K562 (cell line): ENCODE measurements around the gene SLC35A2. TPM values are rescaled to one million over a fixed set of nuclear protein-coding genes. Genes with fewer than 3 reads are reported as not detected.

Experiments used
- ARHGAP35 ChIP-seq: fragments of 450-650 bp; IDR thresholded peaks from 2 replicates; pipeline ENCODE4 v1.6.1; 2018; ENCODE audit not compliant: partially characterized antibody
- CHD1 ChIP-seq: fragments of 200-600 bp; sonication (generic); IDR thresholded peaks from one replicate; pipeline ENCODE4 v1.6.1; 2012; ENCODE audit warnings: mild to moderate bottlenecking, moderate library complexity, low read length, inconsistent platforms
- DDX20 ChIP-seq: fragments of 450-650 bp; IDR thresholded peaks from 2 replicates; pipeline ENCODE4 v1.6.1; 2016; ENCODE audit warnings: missing genetic modification characterization, low read depth, mild to moderate bottlenecking, missing compliant biosample characterization, moderate library complexity
- E2F3 ChIP-seq: fragments of 250-450 bp; sonication (Bioruptor Pico); IDR thresholded peaks from 2 replicates; pipeline ENCODE4 v1.4.0; 2020; ENCODE audit warnings: mild to moderate bottlenecking
- EP300 ChIP-seq: IDR thresholded peaks from 2 replicates; pipeline ENCODE4 v1.6.1; 2012; ENCODE audit warnings: low read length, improper control_type of control experiment
- HMGN3 ChIP-seq: IDR thresholded peaks from 2 replicates; pipeline ENCODE4 v1.6.1; 2011; ENCODE audit warnings: borderline replicate concordance, low read depth, mild to moderate bottlenecking, mixed read lengths, low read length; ENCODE audit not compliant: insufficient read length; ENCODE audit errors: extremely low read depth
- JUND ChIP-seq, 2 experiments: IDR thresholded peaks; 2 replicates in 1 of 2; 3 replicates in 1 of 2; pipeline ENCODE4 v1.6.1; 2011; ENCODE audit warnings: borderline replicate concordance in 2 of 2, low read depth in 2 of 2, low read length in 2 of 2, improper control_type of control experiment in 1 of 2, missing biosample characterization in 1 of 2, missing genetic modification characterization in 1 of 2, missing genetic modification reagents in 1 of 2
- NFE2 ChIP-seq: IDR thresholded peaks from 2 replicates; pipeline ENCODE4 v1.6.1; 2014; ENCODE audit warnings: antibody characterized with exemption, low read depth
- POU5F1 ChIP-seq: fragments of 150-350 bp; IDR thresholded peaks from 2 replicates; pipeline ENCODE4 v1.6.1; 2014; ENCODE audit warnings: borderline replicate concordance, low read length, low read depth, mild to moderate bottlenecking; ENCODE audit not compliant: partially characterized antibody
- PRPF4 ChIP-seq: fragments of 200-400 bp; formaldehyde crosslinking; IDR thresholded peaks from one replicate; pipeline ENCODE4 v1.6.1; 2017; ENCODE audit warnings: low read length, low read depth, mild to moderate bottlenecking; ENCODE audit not compliant: insufficient read depth, poor library complexity, severe bottlenecking
- RBM25 ChIP-seq: fragments of 200-400 bp; formaldehyde crosslinking; IDR thresholded peaks from 2 replicates; pipeline ENCODE4 v1.6.1; 2018; ENCODE audit warnings: low read length, low read depth, moderate library complexity; ENCODE audit not compliant: severe bottlenecking
- RCOR1 ChIP-seq, 2 experiments: IDR thresholded peaks; 2 replicates each; pipeline ENCODE4 v1.6.1; 2012; ENCODE audit warnings: low read depth in 2 of 2, low read length in 2 of 2, borderline replicate concordance in 1 of 2, improper control_type of control experiment in 1 of 2
- RERE ChIP-seq: sonication (generic); formaldehyde crosslinking; IDR thresholded peaks from 2 replicates; pipeline ENCODE4 v1.8.0; 2023; ENCODE audit warnings: missing genetic modification reagents, mild to moderate bottlenecking, borderline replicate concordance
- ZNF140 ChIP-seq: fragments of 250-450 bp; sonication (Bioruptor Pico); IDR thresholded peaks from 2 replicates; pipeline ENCODE4 v1.8.0; 2021; ENCODE audit warnings: moderate library complexity, mild to moderate bottlenecking, inconsistent platforms
- ZNF143 ChIP-seq: sonication (generic); formaldehyde crosslinking; IDR thresholded peaks from 2 replicates; pipeline ENCODE4 v1.9.0; 2022; ENCODE audit warnings: mild to moderate bottlenecking, missing genetic modification reagents
- ZNF146 ChIP-seq: IDR thresholded peaks from one replicate; pipeline ENCODE4 v1.6.1; 2018; ENCODE audit warnings: missing compliant biosample characterization; ENCODE audit not compliant: unreplicated experiment
- ZNF354B ChIP-seq: fragments of 250-450 bp; sonication (Bioruptor Pico); IDR thresholded peaks from 2 replicates; pipeline ENCODE4 v1.4.0; 2020
- ZNF408 ChIP-seq: fragments of 250-450 bp; sonication (Bioruptor Pico); IDR thresholded peaks from 2 replicates; pipeline ENCODE4 v1.4.0; 2020; ENCODE audit warnings: low read depth, mild to moderate bottlenecking, moderate library complexity
- polyA plus RNA-seq, 8 experiments: library from polyadenylated mRNA; depleted of rRNA in 4 of 8; stranded (reverse) in 5 of 8; unstranded in 3 of 8; fragments of >200 nt; fragmentation: Nextera tagmentation in 2 of 8; fragmentation: Illumina TruSeq in 1 of 8; extraction: Ambion mirVana in 2 of 8; extraction: Trizol in 1 of 8; gene quantifications; 2 replicates each; pipeline versions ENCODE4 v1.2.1 to v1.2.3, GENCODE V29; 2011 to 2014; ENCODE audit warnings: inconsistent platforms in 1 of 8, missing spikeins in 1 of 8
- total RNA-seq, 7 experiments: library from RNA; depleted of rRNA in 6 of 7; stranded (reverse); fragments of >200 nt in 6 of 7; fragmentation: Illumina TruSeq in 2 of 7; extraction: Trizol in 2 of 7; gene quantifications; 2 replicates each; pipeline versions ENCODE4 v1.2.1 to v1.2.3, GENCODE V29; 2011 to 2021; ENCODE audit warnings: low replicate concordance in 1 of 7
- TF ChIP-seq, protein P1 (sequence below): fragments of 450-650 bp; conservative IDR thresholded peaks from 2 replicates; pipeline ENCODE4 v1.6.1; 2016; ENCODE audit warnings: missing genetic modification characterization, low read depth, mild to moderate bottlenecking, missing compliant biosample characterization, moderate library complexity
- TF ChIP-seq, protein P2 (sequence below): IDR thresholded peaks from 2 replicates; pipeline ENCODE4 v1.6.1; 2016; ENCODE audit warnings: missing genetic modification characterization, missing compliant biosample characterization

Gene SLC35A2
- total and polyA plus RNA-seq, 9 of the 15 experiments (the other 6 are each of a cell fraction or from before 2014, with no cell fraction given): 3.3 to 38.9 (median 20.0) TPM

DNA sequence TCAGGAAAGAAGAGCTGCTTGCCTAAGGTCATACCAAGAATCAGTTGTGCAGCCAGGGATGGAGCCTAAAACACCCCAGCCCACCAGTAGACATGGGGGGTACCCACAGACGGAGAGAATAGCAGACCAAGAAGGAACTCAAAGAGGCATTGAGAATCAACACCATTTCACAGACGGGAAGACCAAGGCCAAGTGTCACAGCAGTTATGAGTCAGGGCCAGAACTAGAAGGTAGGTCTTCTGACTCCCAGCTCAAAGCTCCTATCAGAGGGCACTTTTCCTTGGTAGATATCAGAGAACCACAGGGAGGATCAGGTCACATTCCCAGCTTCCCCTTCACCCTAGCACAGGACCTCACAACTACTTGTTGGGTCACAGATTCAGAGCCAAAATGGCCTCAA, 31.4 kb upstream of the SLC35A2 start (continued):
- TF ChIP-seq RERE: no peak
- no peak for TF ChIP-seq EP300
- no peak for TF ChIP-seq NFE2
- TF ChIP-seq ZNF354B: no peak
- TF ChIP-seq JUND (IDR thresholded peaks at IDR 0.05; ENCODE audit: borderline replicate concordance, low read depth, low read length): peak; percentile 13; the same call in 1 of the 2 replicates
- peak; percentile 31; the same call in 1 of the 3 replicates for TF ChIP-seq JUND (tag; IDR thresholded peaks at IDR 0.05; ENCODE audit: borderline replicate concordance, low read depth, low read length)
- TF ChIP-seq HMGN3: no peak
- TF ChIP-seq, protein P1, sequence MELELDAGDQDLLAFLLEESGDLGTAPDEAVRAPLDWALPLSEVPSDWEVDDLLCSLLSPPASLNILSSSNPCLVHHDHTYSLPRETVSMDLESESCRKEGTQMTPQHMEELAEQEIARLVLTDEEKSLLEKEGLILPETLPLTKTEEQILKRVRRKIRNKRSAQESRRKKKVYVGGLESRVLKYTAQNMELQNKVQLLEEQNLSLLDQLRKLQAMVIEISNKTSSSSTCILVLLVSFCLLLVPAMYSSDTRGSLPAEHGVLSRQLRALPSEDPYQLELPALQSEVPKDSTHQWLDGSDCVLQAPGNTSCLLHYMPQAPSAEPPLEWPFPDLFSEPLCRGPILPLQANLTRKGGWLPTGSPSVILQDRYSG (tag): no peak
- TF ChIP-seq E2F3 (CRISPR knock-in tag): no peak
- TF ChIP-seq, protein P2, sequence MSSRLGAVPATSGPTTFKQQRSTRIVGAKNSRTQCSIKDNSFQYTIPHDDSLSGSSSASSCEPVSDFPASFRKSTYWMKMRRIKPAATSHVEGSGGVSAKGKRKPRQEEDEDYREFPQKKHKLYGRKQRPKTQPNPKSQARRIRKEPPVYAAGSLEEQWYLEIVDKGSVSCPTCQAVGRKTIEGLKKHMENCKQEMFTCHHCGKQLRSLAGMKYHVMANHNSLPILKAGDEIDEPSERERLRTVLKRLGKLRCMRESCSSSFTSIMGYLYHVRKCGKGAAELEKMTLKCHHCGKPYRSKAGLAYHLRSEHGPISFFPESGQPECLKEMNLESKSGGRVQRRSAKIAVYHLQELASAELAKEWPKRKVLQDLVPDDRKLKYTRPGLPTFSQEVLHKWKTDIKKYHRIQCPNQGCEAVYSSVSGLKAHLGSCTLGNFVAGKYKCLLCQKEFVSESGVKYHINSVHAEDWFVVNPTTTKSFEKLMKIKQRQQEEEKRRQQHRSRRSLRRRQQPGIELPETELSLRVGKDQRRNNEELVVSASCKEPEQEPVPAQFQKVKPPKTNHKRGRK (tag): no peak
- no peak for TF ChIP-seq DDX20
- TF ChIP-seq ZNF408 (CRISPR knock-in tag): no peak
- TF ChIP-seq ZNF140 (CRISPR knock-in tag): no peak
- TF ChIP-seq RBM25: peak; percentile 92
- TF ChIP-seq PRPF4: no peak
- no peak for TF ChIP-seq CHD1
- TF ChIP-seq POU5F1: no peak
- TF ChIP-seq ARHGAP35: no peak
- TF ChIP-seq ZNF143 (CRISPR knock-in tag): no peak
- TF ChIP-seq ZNF146 (CRISPR knock-in tag): no peak
- peak in 1 of 2 experiments; percentile 60; a peak in 1 of 4 replicates for TF ChIP-seq RCOR1 (IDR thresholded peaks at IDR 0.05; ENCODE audit: borderline replicate concordance in 1 of 2, low read depth in 2 of 2, low read length in 2 of 2)
